ENCODE measurements around the gene ADCY3. TPM values are rescaled to one million over a fixed set of nuclear protein-coding genes. Genes with fewer than 3 reads are reported as not detected.

The ADCY3 gene
- polyA plus RNA-seq, 3 donors: 2.5 to 9.3 (median 3.5) TPM

- Histone ChIP-seq H3K9ac (ENCODE audit: insufficient read depth, low read length, poor library complexity, severe bottlenecking) (no peak overlapping the region), H3K4me1 (ENCODE audit: control insufficient read depth in 1 of 2, insufficient read depth in 2 of 2, low read length in 2 of 2) (no peaks in the 10 kb centered on the region), H3K27ac (ENCODE audit: low read depth in 1 of 2, low read length in 2 of 2) (no peak overlapping the region), H2AFZ (ENCODE audit: insufficient read depth, low read depth, low read length, poor library complexity, severe bottlenecking) (no peak overlapping the region), H3K9me3 (replicated peaks in 1 of 2; ENCODE audit: control insufficient read depth in 1 of 2, insufficient read depth in 1 of 2, low read length in 2 of 2) (no peaks in the 10 kb centered on the region), H3K36me3 (replicated peaks in 1 of 2; ENCODE audit: control insufficient read depth in 1 of 2, insufficient read depth in 2 of 2, low read length in 2 of 2) (peaks cover 29 to 38% of the 10 kb centered on the region in 2 donors), H4K20me1 (ENCODE audit: insufficient read depth, low read length) (no peaks in the 10 kb centered on the region), H3K79me2 (ENCODE audit: insufficient read depth, low read length) (no peaks in the 10 kb centered on the region), H3K4me2 (replicated peaks; ENCODE audit: extremely low read depth, low read length, poor library complexity, severe bottlenecking) (no peak overlapping the region), H3K27me3 (ENCODE audit: control insufficient read depth in 2 of 2, insufficient read depth in 2 of 2, low read length in 2 of 2) (no peaks in the 10 kb centered on the region), H3K4me3 (replicated peaks in 1 of 3; ENCODE audit: low read depth in 2 of 3, low read length in 3 of 3) (no peak overlapping the region)
- intact Hi-C loops (cut with micrococcal nuclease): no loop called here
- WGBS (ENCODE audit: insufficient coverage): 100% methylated on average over 2 of the region's 5 CpGs
- Mint-ChIP-seq H3K27me3 (ENCODE audit: low read depth in 3 of 3) (peaks cover 0 to 4% (median 2%) of the 10 kb centered on the region in 3 donors), H3K4me3 (no peak overlapping the region), H3K9me3 (no peaks in the 10 kb centered on the region), H3K27ac (no peak overlapping the region), H3K36me3 (peaks cover 27 to 36% of the 10 kb centered on the region in 2 donors), H3K4me1 (no peaks in the 10 kb centered on the region)
- no peak for TF ChIP-seq CTCF (IDR thresholded peaks at IDR 0.05)
- DNase-seq: no peak
Measured at GRCh38 chr2:24771764-24772586, 148.1 kb downstream of the ADCY3 start.

- no peak for TF ChIP-seq CTCF (IDR thresholded peaks at IDR 0.05)
- no peaks in the 10 kb centered on the region for H3K79me2 ChIP-seq (ENCODE audit: insufficient read depth, low read length)
- H2AFZ ChIP-seq (ENCODE audit: insufficient read depth, low read depth, low read length, poor library complexity, severe bottlenecking): no peak overlapping the region
- peak overlapping the region in 1 of 7 donors; percentile 14 for H3K27ac Mint-ChIP-seq
- no peak overlapping the region for H3K4me3 ChIP-seq (replicated peaks in 1 of 3; ENCODE audit: low read depth in 2 of 3, low read length in 3 of 3)
- peaks cover 36 to 43% of the 10 kb centered on the region in 2 donors for H3K36me3 Mint-ChIP-seq
- H3K4me1 ChIP-seq (ENCODE audit: control insufficient read depth in 1 of 2, insufficient read depth in 2 of 2, low read length in 2 of 2): no peaks in the 10 kb centered on the region
- H3K9ac ChIP-seq (ENCODE audit: insufficient read depth, low read length, poor library complexity, severe bottlenecking): no peak overlapping the region
- peaks cover 0 to 2% (median 2%) of the 10 kb centered on the region in 3 donors for H3K27me3 Mint-ChIP-seq (ENCODE audit: low read depth in 3 of 3)
- intact Hi-C loops (cut with micrococcal nuclease): no loop called here
- H3K27me3 ChIP-seq (ENCODE audit: control insufficient read depth in 2 of 2, insufficient read depth in 2 of 2, low read length in 2 of 2): no peaks in the 10 kb centered on the region
- H3K9me3 ChIP-seq (replicated peaks in 1 of 2; ENCODE audit: control insufficient read depth in 1 of 2, insufficient read depth in 1 of 2, low read length in 2 of 2): no peaks in the 10 kb centered on the region
- WGBS (ENCODE audit: insufficient coverage): 97% methylated on average over 5 of the region's 5 CpGs
- no peak overlapping the region for H3K27ac ChIP-seq (ENCODE audit: low read depth in 1 of 2, low read length in 2 of 2)
- no peak for DNase-seq
- H3K36me3 ChIP-seq (replicated peaks in 1 of 2; ENCODE audit: control insufficient read depth in 1 of 2, insufficient read depth in 2 of 2, low read length in 2 of 2): peaks cover 29 to 48% of the 10 kb centered on the region in 2 donors
- no peak overlapping the region for H3K4me2 ChIP-seq (replicated peaks; ENCODE audit: extremely low read depth, low read length, poor library complexity, severe bottlenecking)
- no peaks in the 10 kb centered on the region for H4K20me1 ChIP-seq (ENCODE audit: insufficient read depth, low read length)
- no peaks in the 10 kb centered on the region for H3K9me3 Mint-ChIP-seq
- no peak overlapping the region for H3K4me3 Mint-ChIP-seq
- no peaks in the 10 kb centered on the region for H3K4me1 Mint-ChIP-seq
Measured at GRCh38 chr2:24771061-24771460, 149.0 kb downstream of the ADCY3 start.

Small RNAs within 50 kb of the gene (small RNA-seq; reads per million reads assigned to genes)
- gene AC013267.1 (ENCODE audit: insufficient read length, low read depth) (not detected), gene RF00016 (ENCODE audit: insufficient read length, low read depth) (not detected)

Other genes starting within 250 kb of the ADCY3 start
- 10 to 100 TPM; 20.3 to 86.2 (median 78.6) TPM for gene PTRHD1, start 126.8 kb downstream of the ADCY3 start, polyA plus RNA-seq
- 1 to 10 TPM; 1.6 to 2.6 (median 2.3) TPM for gene CENPO, start 126.8 kb downstream of the ADCY3 start, polyA plus RNA-seq
- 1 to 10 TPM in 2 of 3 donors, under 1 TPM in 1; 0.86 to 2.8 (median 2.2) TPM for gene DNAJC27, start 51.7 kb upstream of the ADCY3 start, polyA plus RNA-seq
- not detected for gene EFR3B, start 121.8 kb upstream of the ADCY3 start, polyA plus RNA-seq
- 1 to 10 TPM; 3.5 to 4.7 (median 4.6) TPM for gene POMC, start 248.3 kb upstream of the ADCY3 start, polyA plus RNA-seq